Endothelial cell of umbilical vein (primary cell): ENCODE measurements around the gene CCDC34.

Experiments used
- EZH2 ChIP-seq: IDR thresholded peaks from 2 replicates; pipeline ENCODE4 v1.6.1; 2012; ENCODE audit warnings: borderline replicate concordance, low read depth, mild to moderate bottlenecking, moderate library complexity, low read length, inconsistent platforms; ENCODE audit not compliant: severe bottlenecking
- JUN ChIP-seq: IDR thresholded peaks from 2 replicates; pipeline ENCODE4 v1.6.1; 2011; ENCODE audit warnings: borderline replicate concordance, low read depth; ENCODE audit not compliant: insufficient read length, insufficient read depth
- MYC ChIP-seq: IDR thresholded peaks from one replicate; pipeline ENCODE4 v1.6.1; 2011; ENCODE audit warnings: mild to moderate bottlenecking, low read depth, low read length
- POLR2A ChIP-seq: IDR thresholded peaks from 2 replicates; pipeline ENCODE4 v1.6.1; 2012; ENCODE audit warnings: low read depth, mild to moderate bottlenecking, control low read depth, low read length
- POLR2AphosphoS5 ChIP-seq: IDR thresholded peaks from 2 replicates; pipeline ENCODE4 v1.6.1; 2012; ENCODE audit warnings: low read depth, mild to moderate bottlenecking, control low read depth, low read length, moderate library complexity; ENCODE audit not compliant: insufficient read depth
- TF ChIP-seq, protein P1 (sequence below), 2 donors: IDR thresholded peaks; 1 replicate in 1 of 2; 2 replicates in 1 of 2; pipeline ENCODE4 v1.5.1; 2011; ENCODE audit warnings: low read length in 2 of 2, mild to moderate bottlenecking in 2 of 2, moderate library complexity in 2 of 2, control low read depth in 1 of 2, inconsistent platforms in 1 of 2, low read depth in 1 of 2; ENCODE audit not compliant: insufficient read depth in 1 of 2; ENCODE audit errors: extremely low read depth in 1 of 2

GRCh38 chr11:27356624-27357222, 6.3 kb downstream of the CCDC34 start:
- TF ChIP-seq, protein P1, sequence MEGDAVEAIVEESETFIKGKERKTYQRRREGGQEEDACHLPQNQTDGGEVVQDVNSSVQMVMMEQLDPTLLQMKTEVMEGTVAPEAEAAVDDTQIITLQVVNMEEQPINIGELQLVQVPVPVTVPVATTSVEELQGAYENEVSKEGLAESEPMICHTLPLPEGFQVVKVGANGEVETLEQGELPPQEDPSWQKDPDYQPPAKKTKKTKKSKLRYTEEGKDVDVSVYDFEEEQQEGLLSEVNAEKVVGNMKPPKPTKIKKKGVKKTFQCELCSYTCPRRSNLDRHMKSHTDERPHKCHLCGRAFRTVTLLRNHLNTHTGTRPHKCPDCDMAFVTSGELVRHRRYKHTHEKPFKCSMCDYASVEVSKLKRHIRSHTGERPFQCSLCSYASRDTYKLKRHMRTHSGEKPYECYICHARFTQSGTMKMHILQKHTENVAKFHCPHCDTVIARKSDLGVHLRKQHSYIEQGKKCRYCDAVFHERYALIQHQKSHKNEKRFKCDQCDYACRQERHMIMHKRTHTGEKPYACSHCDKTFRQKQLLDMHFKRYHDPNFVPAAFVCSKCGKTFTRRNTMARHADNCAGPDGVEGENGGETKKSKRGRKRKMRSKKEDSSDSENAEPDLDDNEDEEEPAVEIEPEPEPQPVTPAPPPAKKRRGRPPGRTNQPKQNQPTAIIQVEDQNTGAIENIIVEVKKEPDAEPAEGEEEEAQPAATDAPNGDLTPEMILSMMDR (IDR thresholded peaks at IDR 0.05; ENCODE audit: extremely low read depth in 1 of 2, insufficient read depth in 1 of 2, low read depth in 1 of 2, low read length in 2 of 2), result no peak
- TF ChIP-seq EZH2 (no peak), POLR2AphosphoS5 (no peak), JUN (no peak), MYC (no peak), POLR2A (no peak)
